GM21447 (cell line): ENCODE data around the gene TMEM183A.

ENCODE experiments used
- ATAC-seq: cut with Tn5 transposase; IDR thresholded peaks from one replicate; pipeline ENCODE4 v1.9.1; 2021; ENCODE audit not compliant: unreplicated experiment

Gene TMEM183A, protein sequence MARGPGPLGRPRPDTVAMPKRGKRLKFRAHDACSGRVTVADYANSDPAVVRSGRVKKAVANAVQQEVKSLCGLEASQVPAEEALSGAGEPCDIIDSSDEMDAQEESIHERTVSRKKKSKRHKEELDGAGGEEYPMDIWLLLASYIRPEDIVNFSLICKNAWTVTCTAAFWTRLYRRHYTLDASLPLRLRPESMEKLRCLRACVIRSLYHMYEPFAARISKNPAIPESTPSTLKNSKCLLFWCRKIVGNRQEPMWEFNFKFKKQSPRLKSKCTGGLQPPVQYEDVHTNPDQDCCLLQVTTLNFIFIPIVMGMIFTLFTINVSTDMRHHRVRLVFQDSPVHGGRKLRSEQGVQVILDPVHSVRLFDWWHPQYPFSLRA

DNA sequence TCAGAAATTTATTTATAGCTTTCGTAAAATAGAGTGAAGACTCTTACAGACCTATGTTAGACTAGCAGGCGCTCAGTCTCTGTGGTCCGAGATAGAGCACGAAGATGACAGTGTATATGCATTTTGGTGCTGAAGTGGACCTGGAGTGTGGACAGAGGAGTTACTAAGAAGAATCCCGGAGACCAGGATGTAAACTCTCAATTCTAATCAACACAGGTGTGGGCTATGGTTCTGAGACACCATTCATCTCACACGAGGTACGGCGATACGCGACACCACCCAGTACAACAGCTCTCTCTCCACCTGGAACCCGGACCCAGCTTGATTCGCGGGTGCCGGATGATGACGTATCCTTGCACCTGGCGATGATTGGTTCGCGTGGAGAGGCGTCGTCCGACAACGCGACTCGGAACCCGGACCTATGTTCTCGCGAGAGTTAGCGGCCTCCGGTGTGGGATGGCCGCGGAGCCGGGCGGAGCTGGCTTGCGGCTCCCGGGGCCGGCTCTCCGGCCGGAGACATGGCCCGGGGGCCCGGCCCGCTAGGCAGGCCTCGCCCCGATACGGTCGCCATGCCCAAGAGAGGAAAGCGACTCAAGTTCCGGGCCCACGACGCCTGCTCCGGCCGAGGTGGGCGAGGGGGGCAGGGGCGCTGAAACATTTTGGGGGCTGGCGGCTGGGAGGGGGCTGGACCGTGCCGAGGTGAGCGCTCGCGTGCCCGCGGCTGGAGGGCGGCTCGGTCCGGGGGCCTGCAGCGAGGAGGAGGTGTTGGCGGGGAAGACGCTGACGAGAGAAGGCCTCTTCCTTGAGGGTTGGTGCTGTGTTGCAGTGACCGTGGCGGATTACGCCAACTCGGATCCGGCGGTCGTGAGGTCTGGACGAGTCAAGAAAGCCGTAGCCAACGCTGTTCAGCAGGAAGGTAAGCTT lies at the start of gene TMEM183A:
Gene TMEM183A (plus strand): TSS at position 427 of the 924 bp plus-strand sequence. CDS start 92 bp downstream, at position 519.
- peak; percentile 90 for ATAC-seq

DNA sequence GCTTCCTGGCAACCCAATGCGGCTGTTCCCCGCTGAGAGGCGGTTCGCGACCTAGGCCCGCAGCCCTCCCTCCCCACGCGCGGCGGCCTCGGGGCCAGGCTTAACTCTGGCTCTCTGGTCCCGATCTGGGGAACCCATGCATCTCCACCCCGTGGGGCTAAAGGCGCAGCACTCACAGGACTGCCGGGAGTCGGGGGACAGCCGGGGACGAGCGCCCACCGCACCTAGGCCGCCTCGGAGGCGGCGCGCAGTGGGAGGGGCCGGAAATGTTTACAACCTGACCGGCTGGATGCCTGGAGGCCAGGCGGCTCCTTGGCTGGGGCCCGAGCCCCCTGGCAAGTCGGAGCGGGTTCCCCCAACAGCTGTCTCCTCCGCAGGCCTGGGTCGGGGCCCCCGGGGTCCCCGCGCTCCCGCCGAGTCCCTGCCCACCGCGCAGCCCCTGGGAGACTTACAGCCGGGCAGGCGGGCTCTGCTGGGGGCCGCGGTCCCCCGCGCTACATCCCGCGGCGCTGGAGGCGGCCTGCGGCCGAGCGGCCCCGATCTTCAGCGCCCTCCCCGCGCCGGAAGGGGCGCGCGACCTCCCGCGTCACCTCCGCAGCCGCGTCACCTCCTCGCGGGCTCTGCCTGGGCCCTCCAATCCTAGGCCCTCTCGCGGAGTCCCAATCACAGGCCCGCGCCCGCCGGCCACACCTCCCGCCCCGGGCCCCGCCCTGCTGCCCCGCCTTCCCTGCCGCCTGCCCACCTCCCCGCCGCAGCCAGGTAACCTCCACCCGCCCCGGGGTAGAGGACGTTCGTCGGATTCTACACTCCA lies 49.2 kb upstream of the TMEM183A start, which contains the start of gene ADIPOR1:
Gene ADIPOR1 (minus strand): TSS at position 580 of the 811 bp plus-strand sequence. CDS start 7,242 bp downstream, outside the sequence.
- ATAC-seq, result peak; percentile 96

DNA sequence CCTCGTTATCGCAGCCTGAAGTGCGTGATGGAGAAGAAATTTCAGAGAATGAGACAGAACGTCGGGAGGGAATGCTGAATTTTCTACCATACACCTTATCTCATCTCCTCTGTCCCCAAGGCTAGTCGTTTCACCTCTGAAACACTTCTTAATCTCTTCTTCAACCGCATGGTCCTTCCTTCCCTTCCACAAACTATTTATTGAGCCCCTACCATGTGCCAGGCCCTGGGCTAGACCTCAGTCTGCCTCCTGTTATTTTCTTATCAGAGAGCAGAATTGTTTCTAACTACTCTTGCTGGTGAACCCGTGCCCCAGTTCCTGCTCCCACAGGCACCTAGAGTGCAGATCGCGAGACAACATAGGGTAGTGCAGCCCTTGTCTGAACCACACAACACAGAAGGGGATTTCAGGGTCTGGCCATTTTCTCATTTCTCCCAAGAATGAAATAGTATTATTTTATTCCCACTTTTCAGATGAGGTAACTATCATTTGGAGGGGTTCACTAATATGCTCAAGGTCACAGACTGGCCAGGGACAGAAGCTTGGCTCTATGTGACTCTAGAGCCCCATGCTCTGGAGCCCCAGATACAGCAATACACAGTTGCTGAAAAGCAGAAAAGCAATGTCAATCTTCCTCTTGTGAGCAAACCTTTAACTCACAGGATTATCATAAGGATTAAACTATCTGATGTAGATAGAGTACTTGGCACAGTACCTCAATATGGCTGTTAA lies 48.5 kb upstream of the TMEM183A start:
- ATAC-seq, result no peak

DNA sequence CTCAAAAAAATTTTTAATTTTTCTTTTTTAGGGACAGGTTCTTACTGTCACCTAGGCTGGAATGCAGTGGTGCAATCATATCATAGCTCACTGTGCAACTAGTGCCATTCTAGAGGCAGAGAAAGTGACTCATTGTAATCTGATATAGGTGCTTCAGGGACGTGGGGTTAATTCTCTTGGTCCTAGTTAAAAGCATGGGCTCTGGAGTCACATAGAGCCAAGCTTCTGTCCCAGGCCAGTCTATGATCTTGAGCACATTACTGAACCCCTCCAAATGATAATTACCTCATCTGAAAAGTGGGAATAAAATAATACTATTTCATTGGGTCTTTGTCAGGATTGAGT lies 47.9 kb upstream of the TMEM183A start:
- ATAC-seq, result no peak

DNA sequence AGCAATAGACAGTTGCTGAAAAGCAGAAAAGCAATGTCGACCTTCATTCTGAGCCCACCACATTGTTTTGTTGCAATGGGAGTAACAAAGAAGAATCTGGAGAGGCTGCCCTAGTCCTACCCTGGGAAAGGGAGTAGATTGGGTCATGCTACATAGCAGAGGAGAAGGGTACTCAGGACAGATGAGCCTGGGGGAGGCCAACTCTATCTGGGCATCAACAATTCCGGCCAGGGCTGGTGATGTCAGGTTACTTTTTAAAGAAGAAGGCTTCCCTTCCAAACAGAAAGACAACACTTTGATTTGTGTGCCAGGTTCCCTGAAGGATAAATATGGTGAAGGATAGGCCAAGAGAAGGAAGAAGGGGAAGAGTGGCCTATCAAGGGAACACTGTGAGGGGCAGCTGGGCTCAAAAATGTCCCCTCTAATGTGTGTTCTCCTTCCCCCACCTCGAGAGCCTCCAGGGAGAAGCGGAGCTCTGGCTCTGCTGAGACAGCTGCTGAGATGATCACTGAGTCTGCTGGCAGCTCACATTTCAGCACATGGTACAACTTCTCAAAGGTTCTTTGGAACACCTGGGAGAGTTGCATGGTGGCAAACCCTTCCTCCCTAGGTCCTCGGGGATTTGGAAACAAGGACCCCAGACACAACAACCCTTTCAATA lies 45.8 kb upstream of the TMEM183A start:
- ATAC-seq, result no peak

DNA sequence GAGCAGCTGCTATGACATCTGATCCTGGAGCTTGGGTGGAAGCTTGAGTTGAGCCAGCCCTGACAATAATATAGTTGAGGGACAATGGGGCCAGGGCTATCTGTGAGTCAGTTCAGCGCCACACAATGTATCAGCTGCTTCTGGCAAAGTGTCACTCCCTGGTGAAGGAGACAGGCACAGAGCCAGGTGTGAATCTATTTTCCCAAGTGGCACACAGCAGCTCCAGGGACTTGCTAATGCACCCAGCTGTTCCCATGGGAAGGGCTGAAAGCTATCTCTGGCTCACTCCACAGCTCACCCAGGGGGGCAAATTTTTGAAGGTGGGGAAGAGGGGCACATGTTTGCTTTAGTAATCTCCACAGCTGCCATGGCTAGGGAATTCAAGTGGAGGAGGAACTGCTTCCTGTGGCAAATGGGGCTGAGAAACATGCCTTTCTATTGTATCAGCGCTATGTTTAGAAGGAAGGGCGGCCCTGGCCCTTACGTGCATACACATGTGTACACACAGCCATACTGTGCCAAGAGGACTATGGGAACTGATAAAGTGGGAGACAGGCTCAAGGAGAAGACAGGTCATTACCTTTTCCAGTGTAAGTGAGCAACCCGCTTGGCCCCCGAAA lies 42.3 kb upstream of the TMEM183A start:
- no peak for ATAC-seq

DNA sequence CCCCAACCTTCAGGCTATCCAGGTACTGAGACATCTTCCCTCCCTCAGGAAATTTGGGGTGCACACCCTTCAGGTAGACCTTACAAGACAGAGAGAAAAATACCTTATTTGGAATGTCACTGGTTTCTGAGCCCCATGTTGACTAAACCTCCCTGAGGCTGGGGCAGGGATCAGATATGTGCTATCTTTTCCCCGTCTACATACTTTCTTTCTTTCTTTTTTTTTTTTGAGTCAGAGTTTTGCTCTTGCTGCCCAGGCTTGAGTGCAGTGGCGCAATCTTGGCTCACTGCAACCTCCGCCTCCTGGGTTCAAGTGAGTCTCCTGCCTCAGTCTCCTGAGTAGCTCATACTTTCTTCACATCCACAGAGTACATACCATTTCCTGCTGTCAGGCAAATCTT lies 41.8 kb upstream of the TMEM183A start:
- ATAC-seq, result no peak

DNA sequence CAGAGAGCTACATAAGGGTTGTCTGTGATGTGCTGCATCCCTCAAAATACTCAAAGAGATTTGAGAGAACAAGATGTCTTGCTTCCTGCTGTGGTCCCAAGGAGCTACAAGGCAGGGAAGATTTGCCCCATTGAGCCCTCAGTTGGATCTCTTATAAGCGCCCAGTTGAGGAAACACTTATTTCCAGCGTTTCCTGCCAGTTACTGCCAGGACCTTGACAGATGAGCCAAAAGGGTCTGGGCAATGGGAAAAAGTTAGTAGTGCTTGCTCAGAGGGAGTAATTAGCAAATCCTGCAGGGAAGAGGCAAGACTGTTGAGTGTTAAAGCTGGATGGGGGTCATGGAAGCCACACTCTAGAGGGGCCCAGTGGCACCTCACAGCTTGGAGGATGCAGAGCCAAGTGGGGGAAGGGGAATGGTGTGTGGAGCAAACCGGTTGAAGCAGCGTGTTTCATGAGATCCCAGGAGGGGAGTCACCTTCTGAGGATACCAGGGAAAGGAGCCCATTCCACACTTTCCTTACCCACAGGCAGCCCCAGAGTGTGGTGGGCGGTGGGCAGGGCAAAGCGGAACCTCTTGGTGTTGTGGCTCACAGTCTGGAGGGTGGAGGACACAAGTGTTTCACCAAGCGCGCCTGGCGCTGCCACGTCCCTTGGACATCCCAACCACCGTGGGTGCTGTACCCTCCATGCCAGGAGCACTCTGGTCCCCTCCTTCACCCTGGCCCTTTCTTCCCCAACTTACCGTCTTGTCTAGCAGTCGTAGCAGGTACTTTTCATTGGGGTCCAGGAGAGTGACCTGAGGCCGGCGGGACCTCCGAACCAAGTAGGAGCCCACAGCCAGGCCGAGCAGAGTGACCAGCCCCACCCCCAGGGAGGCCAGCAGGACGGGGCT lies 40.9 kb upstream of the TMEM183A start:
- peak; percentile 17 for ATAC-seq

DNA sequence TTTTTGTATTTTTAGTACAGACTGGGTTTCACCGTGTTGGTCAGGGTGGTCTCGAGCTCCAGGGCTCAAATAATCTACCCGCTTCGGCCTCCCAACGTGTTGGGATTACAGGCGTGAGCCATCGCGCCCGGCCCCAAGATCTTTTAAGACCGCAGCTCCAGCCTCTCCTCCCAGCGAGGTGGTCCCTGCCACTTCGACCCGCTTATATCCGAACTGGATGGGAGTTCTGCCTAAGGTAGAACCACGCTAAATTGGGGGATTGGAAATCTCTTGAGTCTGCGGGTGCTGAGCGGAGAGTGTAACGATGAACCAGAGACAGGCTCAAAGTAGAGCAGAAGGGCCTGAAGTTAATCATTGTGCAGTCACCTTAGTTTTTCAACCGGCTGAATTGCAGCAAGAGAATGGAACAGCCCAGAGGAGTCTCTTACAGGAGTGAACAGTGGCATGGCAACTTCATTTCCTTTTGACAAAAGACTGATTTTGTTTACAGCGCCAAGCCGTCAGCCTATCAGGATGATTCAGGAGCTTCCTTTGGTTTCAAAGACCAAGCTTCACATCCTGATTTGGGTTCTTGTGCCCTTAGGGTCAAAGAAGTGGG lies 39.4 kb upstream of the TMEM183A start:
- no peak for ATAC-seq

DNA sequence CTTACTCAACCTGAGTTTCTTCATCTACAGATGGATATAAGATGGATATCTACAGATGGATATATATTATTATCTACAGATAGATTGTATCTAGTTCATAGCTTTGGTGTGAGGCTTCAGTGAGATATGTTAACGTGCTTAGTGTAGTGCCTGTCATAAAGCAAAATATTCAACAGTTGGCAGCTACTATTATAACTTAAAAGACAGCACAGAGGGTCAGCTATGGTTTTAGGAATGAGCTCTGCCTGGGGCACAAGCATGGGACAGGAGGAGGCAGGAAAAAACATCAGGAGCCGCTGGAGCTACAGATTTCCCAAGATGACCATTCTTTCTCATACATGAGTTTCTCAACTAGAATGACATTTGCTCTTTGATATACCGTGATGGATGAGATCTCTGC lies 38.8 kb upstream of the TMEM183A start:
- no peak for ATAC-seq

DNA sequence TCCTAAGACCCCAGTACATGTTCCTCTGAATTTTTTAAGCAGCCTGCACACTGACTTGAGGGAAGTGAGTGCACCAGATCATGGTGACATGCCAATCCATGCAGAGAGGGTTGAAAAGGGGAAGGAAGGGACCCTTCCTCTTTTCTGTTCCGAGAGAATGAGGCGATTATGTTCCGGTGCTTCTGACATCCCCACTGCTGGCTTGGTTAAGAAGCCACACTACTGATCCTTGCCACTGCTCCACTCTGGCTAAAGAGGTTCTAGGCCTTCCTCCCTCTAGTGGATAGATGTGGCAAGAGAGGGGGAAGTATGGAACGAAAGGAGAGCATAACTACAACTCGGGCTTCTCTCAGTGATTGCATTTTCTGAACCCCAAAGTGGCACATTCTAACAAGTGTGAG lies 38.3 kb upstream of the TMEM183A start:
- ATAC-seq, result peak; percentile 54

DNA sequence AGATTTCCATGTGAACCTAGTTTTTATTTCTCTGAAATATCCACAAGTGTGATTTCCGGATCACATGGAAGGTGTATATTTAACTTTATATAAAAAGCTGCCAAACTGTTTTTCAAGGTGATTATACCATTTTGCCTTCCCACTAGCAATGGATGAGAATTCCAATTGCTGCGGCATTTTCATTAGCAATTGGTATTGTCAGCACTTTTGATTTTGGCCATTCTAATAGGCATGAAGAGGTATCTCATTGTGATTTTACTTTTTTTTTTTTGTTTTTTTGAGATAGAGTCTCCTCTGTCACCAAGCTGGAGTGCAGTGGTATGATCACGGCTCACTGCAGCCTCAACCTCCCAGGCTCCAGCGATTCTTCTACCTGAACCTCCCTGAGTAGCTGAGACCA lies 35.1 kb upstream of the TMEM183A start:
- no peak for ATAC-seq

DNA sequence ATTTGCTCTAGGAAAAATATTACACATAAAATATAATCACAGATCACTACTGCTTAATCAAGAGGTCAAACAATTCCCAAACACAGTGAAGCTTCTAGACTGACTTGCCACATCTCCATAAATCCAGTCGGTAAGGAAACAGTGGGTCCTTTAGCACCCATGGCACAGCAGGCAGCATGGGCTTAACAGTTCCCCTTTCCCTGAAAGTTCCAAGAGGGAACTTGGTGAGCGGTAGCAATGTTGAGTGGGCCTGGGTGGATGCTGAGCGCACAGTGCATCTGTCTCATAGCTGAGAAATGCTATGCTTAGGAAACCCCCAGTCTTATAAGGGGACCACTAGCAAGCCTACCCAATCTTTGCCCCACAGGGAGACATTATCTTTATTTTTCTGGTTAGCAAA lies 32.3 kb upstream of the TMEM183A start:
- ATAC-seq, result no peak

DNA sequence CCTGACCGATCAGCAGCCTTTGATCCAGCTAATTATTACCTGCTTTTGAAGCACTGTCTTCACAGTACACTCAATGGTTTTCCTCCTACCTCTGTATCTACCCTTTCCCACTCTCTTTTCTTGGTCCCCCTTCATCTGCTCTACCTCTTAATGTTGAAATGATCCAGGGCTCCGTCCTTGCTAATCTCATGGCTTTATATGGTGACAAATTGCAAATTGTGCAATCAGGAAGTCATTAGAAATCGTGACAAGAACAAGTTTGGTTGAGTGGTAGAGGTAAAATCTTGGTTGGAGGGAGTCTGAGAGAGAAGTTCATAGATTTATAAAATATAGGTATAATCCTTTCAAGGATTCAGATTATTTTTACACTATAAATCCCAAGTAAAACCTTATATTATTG lies 30.5 kb upstream of the TMEM183A start:
- no peak for ATAC-seq

DNA sequence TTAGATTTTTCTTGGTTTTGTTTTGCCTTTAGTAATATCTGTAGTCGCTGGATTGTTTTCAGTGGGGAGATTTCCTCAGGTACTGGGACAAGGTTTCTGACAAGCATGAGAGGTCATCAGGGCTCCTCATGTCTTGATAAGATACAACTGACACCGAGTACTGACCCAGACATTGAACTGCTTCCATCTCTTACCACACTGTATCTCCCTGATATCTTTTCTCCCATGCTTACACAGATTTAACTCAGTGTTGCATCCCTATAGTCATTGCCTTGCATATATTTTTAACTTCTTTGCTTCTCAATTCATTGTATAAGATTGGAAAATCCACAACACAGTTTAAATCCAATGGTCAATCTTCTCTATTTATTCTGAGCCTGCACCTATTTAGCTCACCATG lies 27.7 kb upstream of the TMEM183A start:
- ATAC-seq, result no peak

DNA sequence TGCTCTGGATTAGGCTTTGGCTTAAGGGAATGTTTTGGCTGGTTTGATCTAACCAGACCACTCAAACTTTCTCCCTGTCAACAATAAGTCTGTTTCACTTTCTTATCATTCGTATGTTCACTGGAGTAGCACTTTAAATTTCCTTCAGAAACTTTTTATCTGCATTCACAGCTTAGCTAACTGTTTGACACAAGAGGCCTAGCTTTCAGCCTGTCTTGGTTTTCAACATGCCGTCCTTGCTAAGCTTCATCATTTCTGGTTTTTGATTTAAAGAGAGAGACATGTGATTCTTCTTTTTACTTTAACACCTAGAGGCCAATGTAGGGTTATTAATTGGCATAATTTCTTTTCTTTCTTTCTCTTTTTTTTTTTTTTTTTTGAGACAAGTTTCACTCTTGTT lies 25.2 kb upstream of the TMEM183A start:
- no peak for ATAC-seq

DNA sequence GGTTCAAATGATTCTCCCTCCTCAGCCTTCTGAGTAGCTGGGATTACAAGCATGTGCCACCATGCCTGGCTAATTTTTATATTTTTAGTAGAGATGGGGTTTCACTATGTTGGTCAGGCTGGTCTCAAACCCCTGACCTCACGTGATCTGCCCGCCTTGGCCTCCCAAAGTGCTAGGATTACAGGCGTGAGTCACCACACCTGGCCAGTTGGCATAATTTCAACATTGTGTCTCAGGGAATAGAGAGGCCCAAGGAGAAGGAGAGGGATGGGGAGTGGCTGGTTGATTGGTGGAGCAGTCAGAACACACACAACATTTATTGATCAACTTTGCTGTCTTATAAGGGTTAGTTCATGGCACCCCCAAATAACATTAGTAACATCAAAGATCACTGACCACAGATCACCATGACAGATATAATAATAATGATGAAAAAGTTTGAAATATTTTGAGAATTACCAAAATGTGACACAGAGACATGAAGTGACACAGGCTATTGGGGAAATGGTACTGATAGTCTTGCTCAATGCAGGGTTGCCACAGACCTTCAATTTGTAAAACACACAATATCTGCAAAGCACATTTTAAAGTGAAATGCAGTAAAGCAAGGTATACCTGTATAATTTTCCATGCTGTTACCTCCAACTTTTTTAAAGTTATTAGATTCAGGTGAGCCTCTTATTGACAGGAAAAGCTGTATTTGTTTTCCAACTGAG lies 24.3 kb upstream of the TMEM183A start:
- no peak for ATAC-seq
